Measurements from ENCODE around the gene SLC66A1. TPM values are rescaled to one million over a fixed set of nuclear protein-coding genes. Genes with fewer than 3 reads are reported as not detected.

SLC66A1 gene
- total and polyA plus RNA-seq, 9 of the 15 experiments (the other 6 are each of a cell fraction or from before 2014, with no cell fraction given) = 1.2 to 40.8 (median 18.6) TPM

GRCh38 chr1:19300211-19300610 is 11.9 kb upstream of the SLC66A1 start (continued):
- TF ChIP-seq GMEB1 (CRISPR knock-in tag; IDR thresholded peaks at IDR 0.05) = no peak
- no peak for TF ChIP-seq ZKSCAN1 (IDR thresholded peaks at IDR 0.05; ENCODE audit: low read depth, low read length)
- peak; percentile 42 for TF ChIP-seq MEIS2 (IDR thresholded peaks at IDR 0.05; ENCODE audit: partially characterized antibody)
- TF ChIP-seq HNRNPUL1 (IDR thresholded peaks at IDR 0.05; ENCODE audit: low read length) = no peak
- TF ChIP-seq PATZ1 (CRISPR knock-in tag; IDR thresholded peaks at IDR 0.05; ENCODE audit: borderline replicate concordance) = no peak
- TF ChIP-seq RBM14 (IDR thresholded peaks at IDR 0.05; ENCODE audit: borderline replicate concordance, insufficient read depth, low read depth, low read length) = no peak
- TF ChIP-seq IRF9 (tag; IDR thresholded peaks at IDR 0.05) = no peak
- peak; percentile 82 to 85 for TF ChIP-seq MNT (conservative IDR thresholded peaks at IDR 0.05)
- no peak for TF ChIP-seq THAP7 (CRISPR knock-in tag; IDR thresholded peaks at IDR 0.05)
- TF ChIP-seq ZNF140 (CRISPR knock-in tag; IDR thresholded peaks at IDR 0.05) = no peak
- TF ChIP-seq XRCC5 (IDR thresholded peaks at IDR 0.05; ENCODE audit: low read depth, low read length) = no peak
- no peak for TF ChIP-seq CTCFL (IDR thresholded peaks at IDR 0.05; ENCODE audit: borderline replicate concordance, insufficient read depth, low read depth, low read length, poor library complexity, severe bottlenecking)
- no peak for TF ChIP-seq POLR2A (conservative IDR thresholded peaks at IDR 0.05)
- TF ChIP-seq E4F1 (CRISPR knock-in tag; IDR thresholded peaks at IDR 0.05; ENCODE audit: borderline replicate concordance) = no peak

Measured in K562 (cell line).